ENCODE results near the gene ATN1. TPM values are rescaled to one million over a fixed set of nuclear protein-coding genes. Genes with fewer than 3 reads are reported as not detected.

ATN1 gene
- total RNA-seq, 1 donor from 2014 or later, result 11.3 TPM

DNA sequence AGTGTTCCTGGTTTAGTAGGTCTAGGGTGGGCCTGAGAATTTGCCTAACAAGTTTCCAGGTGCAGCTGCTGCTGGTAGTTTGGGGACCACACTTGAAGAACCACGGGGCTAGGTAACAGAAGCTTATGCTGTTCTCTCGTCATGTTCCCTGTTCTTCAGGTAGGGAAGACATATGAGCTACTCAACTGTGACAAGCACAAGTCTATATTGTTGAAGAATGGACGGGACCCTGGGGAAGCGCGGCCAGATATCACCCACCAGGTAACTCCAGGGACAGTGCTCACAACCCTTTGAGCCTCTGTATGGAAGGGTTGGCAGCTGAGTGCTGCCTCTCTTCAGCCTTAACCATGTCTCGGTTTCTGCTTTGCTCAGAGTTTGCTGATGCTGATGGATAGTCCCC is 46.4 kb downstream of the ATN1 start:
- DNase-seq (ENCODE audit: low read depth), result no peak

DNA sequence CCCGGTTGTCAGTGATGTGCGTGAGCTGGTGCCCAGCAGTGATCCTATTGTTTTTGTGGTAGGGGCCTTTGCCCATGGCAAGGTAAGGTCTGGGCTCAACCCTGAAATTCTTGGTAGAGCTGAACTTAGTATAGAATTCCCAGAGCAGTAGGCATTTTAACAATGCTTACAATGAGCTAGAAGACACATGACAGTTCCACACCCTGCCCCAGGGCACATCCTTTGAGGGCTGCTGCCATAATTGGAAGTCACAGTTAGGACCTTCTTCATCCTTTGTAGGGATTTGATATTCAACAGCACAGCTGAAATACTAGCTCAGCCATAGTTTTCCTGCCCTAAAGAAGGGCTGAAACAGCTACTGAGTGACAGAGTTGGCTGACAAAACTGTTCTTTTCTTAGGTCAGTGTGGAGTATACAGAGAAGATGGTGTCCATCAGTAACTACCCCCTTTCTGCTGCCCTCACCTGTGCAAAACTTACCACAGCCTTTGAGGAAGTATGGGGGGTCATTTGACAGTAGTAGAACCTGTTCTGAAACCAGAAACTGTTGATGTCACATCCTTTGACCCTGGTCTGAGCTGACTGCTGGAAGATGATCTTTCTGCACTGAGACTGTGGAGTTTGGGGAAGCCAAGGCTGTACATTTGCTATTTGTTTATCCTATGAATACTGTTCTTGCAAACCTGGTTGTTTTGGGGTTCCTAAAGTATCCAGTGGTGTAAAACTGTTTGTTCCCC is 47.7 kb downstream of the ATN1 start:
- no peak for DNase-seq (ENCODE audit: low read depth)

DNA sequence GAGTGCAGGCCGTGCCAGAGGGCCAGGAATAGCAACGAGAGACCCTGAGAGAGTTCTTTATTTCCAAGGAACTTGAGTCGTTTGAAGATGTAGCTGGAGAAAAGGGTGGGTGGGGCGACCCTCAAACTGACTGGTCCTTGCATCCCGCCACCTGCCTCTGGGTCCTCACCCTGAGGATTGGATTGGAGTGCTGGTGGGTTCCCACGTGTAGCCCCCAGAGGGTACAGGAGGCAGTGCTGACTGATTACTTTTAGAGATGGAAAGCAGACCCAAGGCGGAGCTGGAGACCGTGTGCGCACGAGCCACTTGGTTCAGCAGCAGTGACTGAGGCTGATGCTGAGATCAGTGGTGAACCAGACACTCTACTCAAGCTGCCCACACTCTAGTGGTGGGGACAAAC is 49.9 kb downstream of the ATN1 start:
- no peak for DNase-seq (ENCODE audit: low read depth)

DNA sequence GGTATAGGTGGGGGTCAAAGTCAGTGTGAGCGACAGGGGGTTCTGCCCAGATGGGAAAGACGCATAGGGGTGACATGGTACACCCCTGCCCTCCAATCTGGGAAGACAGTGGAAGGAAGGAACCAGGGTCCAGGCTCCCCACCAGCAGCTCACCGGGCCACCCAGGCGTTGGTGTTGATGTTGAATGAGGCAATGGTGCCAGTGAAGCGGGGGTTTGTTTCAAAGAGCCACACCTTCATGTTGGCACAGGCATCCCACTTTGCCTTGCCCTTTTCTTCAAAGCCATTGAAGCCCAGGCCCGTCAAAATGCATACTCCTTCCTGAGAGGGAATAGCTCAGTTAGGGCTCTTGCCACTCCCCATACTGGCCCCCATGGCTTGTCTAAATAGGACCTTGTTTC is 50.4 kb downstream of the ATN1 start:
- no peak for DNase-seq (ENCODE audit: low read depth)

DNA sequence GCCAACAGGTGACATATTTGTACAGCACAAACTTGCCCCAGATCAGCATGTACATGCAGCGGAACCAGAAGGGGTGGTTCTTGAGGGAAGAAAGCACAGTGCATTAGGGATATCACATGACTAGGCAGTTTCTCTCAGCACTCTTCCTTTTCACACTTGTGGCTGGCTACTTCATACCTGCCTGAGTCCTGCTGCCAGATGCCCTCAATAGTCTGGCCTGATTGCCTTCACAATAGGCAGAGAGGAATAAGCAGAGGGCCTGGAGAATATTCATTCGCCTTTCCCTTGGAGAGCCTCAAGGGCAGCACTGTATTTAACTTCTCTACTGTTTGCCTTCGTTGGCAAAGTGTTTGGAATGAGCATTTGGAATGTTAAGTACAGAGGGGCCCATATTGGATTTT is 50.9 kb downstream of the ATN1 start:
- no peak for DNase-seq (ENCODE audit: low read depth)

DNA sequence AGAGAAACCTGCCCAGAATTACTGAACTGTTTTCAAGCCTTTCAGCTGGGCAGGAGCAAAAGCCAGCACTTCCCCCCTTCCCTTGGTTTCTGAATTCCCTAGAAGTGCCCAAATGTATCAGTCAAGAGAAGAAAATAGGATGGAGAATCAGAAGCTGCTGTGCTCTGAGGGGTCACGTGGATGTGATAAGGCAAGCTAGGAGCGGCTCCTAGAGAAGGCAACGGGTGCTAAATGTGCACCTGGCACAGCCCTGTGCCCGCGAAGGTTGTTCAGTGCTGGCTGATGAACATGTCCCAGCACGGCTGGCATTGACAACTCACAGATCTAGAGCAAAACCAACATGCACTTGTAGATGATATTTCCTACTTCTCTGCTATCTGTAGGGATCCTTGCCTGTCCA is 51.3 kb downstream of the ATN1 start:
- no peak for DNase-seq (ENCODE audit: low read depth)

DNA sequence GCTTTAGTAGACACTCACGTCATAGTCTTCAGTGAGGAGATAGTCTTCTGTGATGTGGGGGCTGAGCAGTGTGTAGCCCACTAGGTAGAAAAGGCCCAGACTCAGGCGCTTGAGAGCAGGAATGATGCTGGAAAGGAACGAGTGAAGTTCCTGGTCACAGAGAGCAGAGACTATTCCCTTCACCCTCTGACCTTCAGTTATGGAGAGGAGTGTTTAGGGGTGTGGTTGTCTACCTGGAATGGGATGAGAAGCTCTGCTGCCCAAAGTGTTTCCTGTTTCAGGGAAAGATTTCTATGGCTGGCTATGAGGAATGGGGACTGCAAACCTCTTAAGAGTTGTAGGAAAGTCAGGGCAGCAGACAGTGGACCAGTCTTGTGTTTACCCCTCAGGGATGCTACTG is 51.7 kb downstream of the ATN1 start:
- DNase-seq (ENCODE audit: low read depth), result no peak

DNA sequence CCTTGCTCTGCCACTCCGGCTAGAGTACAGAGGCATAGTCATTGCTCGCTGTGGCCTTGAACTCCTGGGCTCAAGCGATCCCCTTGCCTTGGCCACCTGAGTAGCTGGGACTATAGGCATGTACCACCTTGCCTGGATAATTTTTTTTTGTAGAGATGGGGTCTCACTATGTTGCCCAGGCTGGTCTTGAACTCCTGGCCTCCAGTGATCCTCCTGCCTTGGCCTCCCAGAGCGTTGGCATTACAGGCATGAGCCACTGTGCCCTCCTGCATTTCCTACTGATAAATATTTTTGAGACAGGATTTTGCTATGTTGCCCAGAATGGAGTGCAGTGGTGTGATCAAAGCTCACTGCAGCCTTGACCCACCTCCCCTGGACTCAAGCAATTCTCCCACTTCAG is 52.3 kb downstream of the ATN1 start:
- DNase-seq (ENCODE audit: low read depth), result no peak

DNA sequence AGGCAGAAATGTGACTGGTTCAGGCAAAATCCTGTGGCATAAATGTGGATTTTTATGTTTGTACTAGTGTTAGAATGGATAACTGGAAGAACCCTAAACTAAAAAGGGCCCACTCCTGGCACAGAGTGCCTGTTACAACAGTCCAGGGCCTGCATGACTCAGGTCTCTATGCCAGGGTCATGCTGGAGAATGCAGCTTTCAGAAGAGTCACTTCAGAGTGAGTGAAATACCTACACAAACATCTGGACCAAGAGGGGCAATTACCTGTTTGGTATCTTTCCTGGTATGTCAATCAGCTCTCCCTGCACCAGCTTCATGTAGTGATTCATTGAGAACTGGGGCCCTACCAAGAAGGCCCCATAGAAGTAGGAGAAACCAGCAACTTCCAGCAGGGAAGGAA is 53.0 kb downstream of the ATN1 start:
- DNase-seq (ENCODE audit: low read depth), result no peak

DNA sequence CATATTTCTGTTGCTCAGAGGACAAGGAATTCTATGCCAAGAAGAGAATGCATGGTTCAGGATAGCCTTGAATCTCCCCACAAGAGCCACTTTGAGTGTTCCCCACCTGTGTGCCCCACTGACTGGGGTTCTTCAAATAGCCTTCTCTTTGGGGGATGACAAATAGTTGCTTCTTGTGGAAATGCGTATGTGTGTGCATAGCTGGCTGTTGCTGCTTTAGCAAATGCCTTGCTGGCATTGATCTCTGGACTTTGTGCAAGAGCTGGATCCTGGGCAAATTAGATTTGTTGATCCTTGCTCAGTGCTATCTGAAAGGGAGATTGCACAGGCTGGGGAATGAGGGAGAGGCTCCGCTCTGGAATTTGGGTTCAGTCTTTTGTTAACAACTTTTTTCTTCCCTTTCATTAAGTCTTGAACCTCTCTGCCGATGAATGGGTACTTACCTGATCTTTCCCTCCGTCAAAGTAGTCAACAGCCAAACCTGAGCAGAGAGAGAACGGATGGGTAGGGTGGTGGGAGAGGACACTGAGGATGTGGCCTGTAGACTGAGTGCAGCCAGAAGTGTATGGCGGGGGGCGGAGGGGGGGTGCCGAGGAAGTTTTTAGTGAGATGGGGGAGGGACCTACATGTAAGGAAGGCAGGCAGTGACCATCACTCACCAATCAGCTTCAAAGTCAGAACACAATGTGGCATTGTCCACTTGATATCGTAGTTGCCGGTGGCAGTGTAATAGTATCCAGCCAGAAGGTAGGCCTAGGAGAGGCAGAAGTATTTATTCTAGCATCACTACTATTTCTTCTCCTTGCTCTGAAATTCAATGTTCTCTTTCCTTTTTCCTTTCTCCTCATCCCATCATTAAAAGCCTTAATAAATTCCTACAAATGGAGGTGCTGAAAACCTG is 53.6 kb downstream of the ATN1 start:
- no peak for DNase-seq (ENCODE audit: low read depth)

DNA sequence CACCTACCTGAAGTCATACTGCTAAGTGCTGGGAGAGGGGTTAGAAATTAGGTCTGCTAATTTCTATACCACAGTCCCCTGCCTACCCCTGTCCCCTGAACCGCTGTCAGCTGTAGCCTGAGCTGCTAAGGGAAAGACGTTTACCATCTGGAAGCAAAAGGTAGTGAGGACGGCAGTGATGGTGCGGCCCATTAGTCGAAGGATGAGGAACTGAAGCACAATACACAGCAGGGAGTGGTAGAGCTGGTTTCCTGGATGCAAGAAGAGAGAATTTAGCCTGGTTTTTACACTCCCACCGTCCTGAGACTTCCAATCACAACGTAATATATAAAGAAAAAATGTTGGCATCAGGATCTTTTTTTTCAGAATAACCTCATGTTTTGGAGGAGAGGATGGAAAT is 54.8 kb downstream of the ATN1 start:
- no peak for DNase-seq (ENCODE audit: low read depth)

DNA sequence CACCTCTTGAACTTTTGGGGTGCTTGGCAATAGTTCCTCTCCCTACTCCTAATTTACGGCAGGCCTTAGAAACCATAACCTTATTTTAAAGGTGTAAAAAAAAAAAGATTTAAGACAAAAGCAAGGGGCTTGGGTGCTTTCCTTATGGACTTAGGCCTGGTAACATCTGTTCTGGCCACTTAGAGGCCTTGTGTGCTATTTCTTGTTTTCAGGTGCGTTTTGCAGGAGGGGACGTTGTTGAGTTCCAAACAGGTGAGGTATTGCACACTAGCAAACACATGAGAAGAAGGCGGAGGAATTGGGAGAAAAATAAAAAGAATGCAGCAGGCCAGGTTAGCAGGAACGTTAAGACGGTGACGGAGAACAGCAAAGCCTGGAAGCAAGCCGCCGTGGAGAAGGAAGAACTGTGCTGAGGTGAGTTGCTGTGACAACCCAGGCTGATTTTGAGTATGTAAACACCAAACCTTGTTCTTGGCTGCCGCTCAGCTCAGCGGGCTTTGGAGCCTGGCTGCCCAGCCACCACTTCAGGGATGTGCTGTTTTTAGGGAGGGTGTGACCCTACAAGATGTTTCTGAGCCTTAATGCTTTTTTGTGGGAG is 60.3 kb downstream of the ATN1 start:
- no peak for DNase-seq (ENCODE audit: low read depth)

MicroRNA genes within 50 kb of the gene (microRNA counts, 767-probe panel; counts per million panel counts)
- microRNA hsa-miR-141-3p (not detected), microRNA hsa-miR-200c-3p (not detected)

Small RNAs within 50 kb of the gene (microRNA-seq; reads per million reads assigned to microRNA genes)
- gene MIR141 (6.6 reads per million, percentile 27 among the genes with 10 or more reads in this experiment), gene MIR200C (50.2 reads per million, percentile 48 among the genes with 10 or more reads in this experiment)

Other genes starting within 250 kb of the ATN1 start
- gene ZNF384, start 238.6 kb upstream of the ATN1 start, total RNA-seq, result 16.9 and 22.3 TPM in 2 replicates
- gene PIANP, start 227.1 kb upstream of the ATN1 start, total RNA-seq, result not detected in 2 replicates
- 118 and 125 TPM in 2 replicates for gene COPS7A, start 203.9 kb upstream of the ATN1 start, total RNA-seq
- 243 and 270 TPM in 2 replicates for gene MLF2, start 174.8 kb upstream of the ATN1 start, total RNA-seq
- 140 and 148 TPM in 2 replicates for gene PTMS, start 161.6 kb upstream of the ATN1 start, total RNA-seq
- 0.57 TPM in 1 of 2 replicates, not detected in the other for gene LAG3, start 155.4 kb upstream of the ATN1 start, total RNA-seq
- not detected in 2 replicates for gene CD4, start 138.4 kb upstream of the ATN1 start, total RNA-seq
- 2.5 and 4.6 TPM in 2 replicates for gene GPR162, start 106.1 kb upstream of the ATN1 start, total RNA-seq
- gene P3H3, start 99.6 kb upstream of the ATN1 start, total RNA-seq, result 21.4 and 25.6 TPM in 2 replicates
- gene GNB3, start 87.0 kb upstream of the ATN1 start, total RNA-seq, result 1.7 and 2.0 TPM in 2 replicates
- gene CDCA3, start 76.7 kb upstream of the ATN1 start, total RNA-seq, result 1.9 and 3.5 TPM in 2 replicates
- 146 and 154 TPM in 2 replicates for gene USP5, start 75.8 kb upstream of the ATN1 start, total RNA-seq
- gene TPI1, start 60.4 kb upstream of the ATN1 start, total RNA-seq, result 1,115 and 1,161 TPM in 2 replicates
- 9.5 and 10.0 TPM in 2 replicates for gene SPSB2, start 54.7 kb upstream of the ATN1 start, total RNA-seq
- gene LRRC23, start 23.1 kb upstream of the ATN1 start, total RNA-seq, result 11.1 and 12.1 TPM in 2 replicates
- gene ENO2, start 13.4 kb upstream of the ATN1 start, total RNA-seq, result 9.0 and 9.9 TPM in 2 replicates
- not detected in 2 replicates for gene RNU7-1, start 15.9 kb downstream of the ATN1 start, total RNA-seq
- gene C12orf57, start 16.1 kb downstream of the ATN1 start, total RNA-seq, result 116 and 166 TPM in 2 replicates
- 1.5 TPM in 1 of 2 replicates, not detected in the other for gene PTPN6, start 23.4 kb downstream of the ATN1 start, total RNA-seq
- gene PHB2, start 42.7 kb downstream of the ATN1 start, total RNA-seq, result 222 and 275 TPM in 2 replicates
- 33.3 and 52.3 TPM in 2 replicates for gene EMG1, start 43.0 kb downstream of the ATN1 start, total RNA-seq
- 55.7 and 79.8 TPM in 2 replicates for gene LPCAT3, start 90.5 kb downstream of the ATN1 start, total RNA-seq
- gene C1S, start 132.8 kb downstream of the ATN1 start, total RNA-seq, result 85.7 and 119 TPM in 2 replicates
- gene C1R, start 164.5 kb downstream of the ATN1 start, total RNA-seq, result 203 and 282 TPM in 2 replicates
- gene C1RL, start 181.3 kb downstream of the ATN1 start, total RNA-seq, result 10.9 and 12.1 TPM in 2 replicates
- gene RBP5, start 200.9 kb downstream of the ATN1 start, total RNA-seq, result not detected in 2 replicates
- 8.9 and 18.0 TPM in 2 replicates for gene CLSTN3, start 202.4 kb downstream of the ATN1 start, total RNA-seq

All from myocyte (in vitro differentiated cells).